HepG2 (cell line): ENCODE data around the gene SMNDC1. TPM values are rescaled to one million over a fixed set of nuclear protein-coding genes. Genes with fewer than 3 reads are reported as not detected.

Source experiments
- ATAC-seq: fragments of 200-7000 bp; cut with Tn5 transposase; 3 replicates; pipeline ENCODE4 v1.9.1; 2020; ENCODE audit warnings: mild to moderate bottlenecking, moderate library complexity
- Bru-seq: library from RNA; stranded (reverse); fragments of 400-500 nt; gene quantifications from one replicate; lab custom pipeline; 2021; lab: Mats Ljungman, UMichigan
- BruChase-seq, 2 experiments: library from RNA; stranded (reverse); fragments of 400-500 nt; gene quantifications; one replicate each; lab custom pipeline; 2021; lab: Mats Ljungman, UMichigan
- BruUV-seq: library from RNA; stranded (reverse); fragments of 400-500 nt; replicated peaks from 2 replicates; lab custom pipeline; 2021; lab: Mats Ljungman, UMichigan
- CTCF ChIA-PET: fragments of 300-600 bp; formaldehyde crosslinking; extraction: SDS; loops from one replicate; lab custom pipeline; 2021; ENCODE audit warnings: low total read pairs, inconsistent platforms, low intra/inter-chr PET ratio; lab: Yijun Ruan, JAX
- POLR2A ChIA-PET: fragments of 350-600 bp; sonication (Branson Sonifier 250); formaldehyde crosslinking; loops from one replicate; lab custom pipeline; 2020; ENCODE audit warnings: antibody characterized with exemption, inconsistent platforms; lab: Yijun Ruan, JAX
- DNase-seq: peaks from one replicate; pipeline ENCODE4 v3.0.0-alpha.2; 2015; ENCODE audit warnings: low spot score
- FAIRE-seq: peaks from 3 replicates; lab custom pipeline; 2011; peaks lifted over from hg19 to GRCh38; lab: Jason Lieb, UNC
- H2AFZ ChIP-seq: one replicate; pipeline ENCODE4 v1.6.1; 2011; ENCODE audit warnings: low read length, inconsistent platforms
- H3K27ac ChIP-seq: fragments of 300-600 bp; 3 replicates; pipeline ENCODE4 v1.8.0; 2011; ENCODE audit warnings: mixed run types, mild to moderate bottlenecking, mixed read lengths, low read length, inconsistent platforms; ENCODE audit not compliant: insufficient read depth; ENCODE audit errors: extremely low read length
- H3K27me3 ChIP-seq, 2 experiments: fragments of 200-600 bp in 1 of 2; 2 replicates in 1 of 2; 3 replicates in 1 of 2; pipeline versions ENCODE4 v1.6.0 to v1.8.0; 2011; ENCODE audit warnings: low read length in 2 of 2, mild to moderate bottlenecking in 2 of 2, moderate library complexity in 2 of 2, inconsistent platforms in 1 of 2; ENCODE audit not compliant: insufficient read depth in 2 of 2, control insufficient read depth in 1 of 2
- H3K36me3 ChIP-seq, 2 experiments: fragments of 200-600 bp in 1 of 2; replicated peaks in 1 of 2; 2 replicates in 1 of 2; 3 replicates in 1 of 2; pipeline versions ENCODE4 v1.5.1 to v1.8.0; 2011; ENCODE audit warnings: low read length in 2 of 2, inconsistent platforms in 1 of 2; ENCODE audit not compliant: insufficient read depth in 2 of 2, control insufficient read depth in 1 of 2
- H3K4me1 ChIP-seq: 2 replicates; pipeline ENCODE4 v1.5.1; 2012; ENCODE audit warnings: low read length, inconsistent platforms; ENCODE audit not compliant: insufficient read depth
- H3K4me2 ChIP-seq: 2 replicates; pipeline ENCODE4 v1.6.0; 2011; ENCODE audit warnings: low read depth, low read length, inconsistent platforms
- H3K4me3 ChIP-seq, 3 experiments: fragments of 200-600 bp in 1 of 3; sonication (generic), shearing (Covaris generic) in 1 of 3; replicated peaks in 1 of 3; 2 replicates each; pipeline ENCODE4 v1.5.1; 2011 to 2016; ENCODE audit warnings: low read length in 3 of 3, inconsistent platforms in 2 of 3, low read depth in 2 of 3, mild to moderate bottlenecking in 2 of 3, control low read depth in 1 of 3, mixed read lengths in 1 of 3; ENCODE audit not compliant: insufficient read depth in 1 of 3
- H3K79me2 ChIP-seq: one replicate; pipeline ENCODE4 v1.6.1; 2011; ENCODE audit warnings: low read length, inconsistent platforms; ENCODE audit not compliant: insufficient read depth
- H3K9ac ChIP-seq: 2 replicates; pipeline ENCODE4 v1.6.0; 2011; ENCODE audit warnings: mild to moderate bottlenecking, low read depth, low read length, inconsistent platforms; ENCODE audit not compliant: insufficient read depth
- H3K9me3 ChIP-seq: 2 replicates; pipeline ENCODE4 v1.5.1; 2012; ENCODE audit warnings: mild to moderate bottlenecking, low read length
- H4K20me1 ChIP-seq: 2 replicates; pipeline ENCODE4 v1.6.0; 2011; ENCODE audit warnings: inconsistent platforms, mild to moderate bottlenecking, low read length, moderate library complexity; ENCODE audit not compliant: insufficient read depth
- GZF1 ChIP-seq: sonication (generic); formaldehyde crosslinking; IDR thresholded peaks from 2 replicates; pipeline ENCODE4 v1.5.1; 2020; ENCODE audit warnings: mild to moderate bottlenecking, missing genetic modification reagents
- KAT8 ChIP-seq: IDR thresholded peaks from 2 replicates; pipeline ENCODE4 v1.6.1; 2016; ENCODE audit warnings: missing genetic modification reagents, missing compliant biosample characterization
- PCBP1 ChIP-seq: fragments of 200-400 bp; formaldehyde crosslinking; IDR thresholded peaks from 2 replicates; pipeline ENCODE4 v1.6.1; 2017; ENCODE audit warnings: mild to moderate bottlenecking, low read depth, low read length, borderline replicate concordance
- POLR2G ChIP-seq: fragments of 200-400 bp; formaldehyde crosslinking; IDR thresholded peaks from 2 replicates; pipeline ENCODE4 v1.6.1; 2018; ENCODE audit warnings: mild to moderate bottlenecking, low read depth, low read length, moderate library complexity
- SP1 ChIP-seq, 2 experiments: fragments of 450-650 bp in 1 of 2; sonication (generic) in 1 of 2; formaldehyde crosslinking in 1 of 2; IDR thresholded peaks; 2 replicates each; pipeline versions ENCODE4 v1.4.0 to v1.6.1; 2016 to 2020; ENCODE audit warnings: missing genetic modification reagents in 1 of 2
- TAF1 ChIP-seq: sonication (generic); formaldehyde crosslinking; IDR thresholded peaks from 2 replicates; pipeline ENCODE4 v1.4.0; 2020; ENCODE audit warnings: missing genetic modification reagents
- ZBTB40 ChIP-seq, 2 experiments: fragments of 450-650 bp in 1 of 2; sonication (generic) in 1 of 2; formaldehyde crosslinking in 1 of 2; IDR thresholded peaks; 2 replicates each; pipeline versions ENCODE4 v1.6.1 to v1.8.0; 2016 to 2022; ENCODE audit warnings: antibody characterized with exemption in 1 of 2, mild to moderate bottlenecking in 1 of 2, missing genetic modification reagents in 1 of 2
- ZNF460 ChIP-seq: sonication (generic); formaldehyde crosslinking; IDR thresholded peaks from 2 replicates; pipeline ENCODE4 v1.5.1; 2020; ENCODE audit warnings: missing genetic modification reagents, mild to moderate bottlenecking, borderline replicate concordance
- WGBS: methylation state at CpG from one replicate; pipeline ENCODE4 v1.1.6; 2017; ENCODE audit warnings: low lambda C conversion rate; 5-methylcytosine and 5-hydroxymethylcytosine counted together
- in situ Hi-C: cut with HindIII; loops from 2 replicates; pipeline ENCODE4 v1.10.0; 2017; ENCODE audit warnings: low pct_unique_long_range_greater_than_20kb; ENCODE audit not compliant: extremely low pct_ligation_motif_present
- intact Hi-C: fragments of 100-400 bp; cut with micrococcal nuclease; formaldehyde crosslinking; loops from one replicate; pipeline ENCODE4 v1.10.0; 2022; ENCODE audit not compliant: unreplicated experiment
- long read RNA-seq, 2 experiments: library from RNA in 1 of 2; library from polyadenylated mRNA in 1 of 2; stranded (forward) in 1 of 2; unstranded in 1 of 2; transcript quantifications; one replicate each; pipeline ENCODE4 v2.0.0, GENCODE V29; 2019 to 2022
- polyA minus RNA-seq, 3 experiments: library from RNA; depleted of rRNA, polyadenylated mRNA; stranded (reverse); fragments of >200 nt; gene quantifications; 2 replicates each; pipeline ENCODE4 v1.2.3, GENCODE V29; 2011; ENCODE audit warnings: low replicate concordance in 1 of 3
- polyA plus RNA-seq, 8 experiments: library from polyadenylated mRNA; depleted of rRNA in 3 of 8; stranded (reverse) in 7 of 8; unstranded in 1 of 8; fragments of >200 nt; fragmentation: Illumina TruSeq in 4 of 8; extraction: Trizol in 4 of 8; gene quantifications; 2 replicates each; pipeline versions ENCODE4 v1.2.1 to v1.2.3, GENCODE V29; 2011 to 2016; ENCODE audit warnings: low read depth in 4 of 8, missing spikeins in 1 of 8, mixed read lengths in 1 of 8; ENCODE audit not compliant: insufficient read depth in 1 of 8
- total RNA-seq, 5 experiments: library from RNA; depleted of rRNA; stranded (reverse); fragments of >200 nt; fragmentation: Illumina TruSeq; extraction: Trizol; gene quantifications; 2 replicates each; pipeline ENCODE4 v1.2.3, GENCODE V29; 2016; ENCODE audit warnings: low read depth in 1 of 5

Gene SMNDC1
- total RNA-seq (2016; rRNA removed; fragmentation: Illumina TruSeq; extraction: Trizol), result 8.9 and 15.3 TPM in 2 replicates
- total RNA-seq (2016; cell fraction: cytosol; rRNA removed; fragmentation: Illumina TruSeq; extraction: Trizol; ENCODE audit: low read depth), result 1.5 and 2.5 TPM in 2 replicates
- 9.3 and 15.3 TPM in 2 replicates for total RNA-seq (2016; cell fraction: insoluble cytoplasmic fraction; rRNA removed; fragmentation: Illumina TruSeq; extraction: Trizol)
- total RNA-seq (2016; cell fraction: membrane; rRNA removed; fragmentation: Illumina TruSeq; extraction: Trizol), result 4.9 and 5.5 TPM in 2 replicates
- total RNA-seq (2016; cell fraction: nucleus; rRNA removed; fragmentation: Illumina TruSeq; extraction: Trizol), result 20.1 and 21.4 TPM in 2 replicates
- 6.9 and 7.8 TPM in 2 replicates for polyA plus RNA-seq (2011; rRNA removed)
- 3.7 and 6.5 TPM in 2 replicates for polyA plus RNA-seq (2011; cell fraction: cytosol; rRNA removed)
- 5.7 and 5.8 TPM in 2 replicates for polyA plus RNA-seq (2011; cell fraction: nucleus; rRNA removed)
- polyA plus RNA-seq (2012), result 17.7 and 22.3 TPM in 2 replicates
- polyA plus RNA-seq (2016; cell fraction: cytosol; fragmentation: Illumina TruSeq; extraction: Trizol; ENCODE audit: low read depth), result 2.4 and 2.6 TPM in 2 replicates
- polyA plus RNA-seq (2016; cell fraction: insoluble cytoplasmic fraction; fragmentation: Illumina TruSeq; extraction: Trizol; ENCODE audit: low read depth), result 31.2 and 41.1 TPM in 2 replicates
- 5.8 and 6.7 TPM in 2 replicates for polyA plus RNA-seq (2016; cell fraction: membrane; fragmentation: Illumina TruSeq; extraction: Trizol; ENCODE audit: low read depth)
- 37.3 and 41.9 TPM in 2 replicates for polyA plus RNA-seq (2016; cell fraction: nucleus; fragmentation: Illumina TruSeq; extraction: Trizol; ENCODE audit: insufficient read depth, low read depth)
- 1.5 and 2.2 TPM in 2 replicates for polyA minus RNA-seq (2011; rRNA and poly(A)+ RNA removed; ENCODE audit: low replicate concordance)
- polyA minus RNA-seq (2011; cell fraction: cytosol; rRNA and poly(A)+ RNA removed), result 8.6 and 10.4 TPM in 2 replicates
- 30.1 and 30.3 TPM in 2 replicates for polyA minus RNA-seq (2011; cell fraction: nucleus; rRNA and poly(A)+ RNA removed)
- Bru-seq, nascent RNA, result percentile 95 among the genes with signal in this experiment
- percentile 95 among the genes with signal in this experiment for BruChase-seq, experiment 1, labeled RNA remaining after a 6-hour chase
- BruChase-seq, experiment 2, labeled RNA remaining after a 2-hour chase, result percentile 93 among the genes with signal in this experiment
- long read RNA-seq, experiment 1, full-length matches to known transcripts, result 12 of 14 reads
- long read RNA-seq, experiment 1, partial matches to known transcripts, result 0 of 14 reads
- long read RNA-seq, experiment 1, other reads (novel, unspliced or antisense), result 2 of 14 reads
- long read RNA-seq, experiment 2, full-length matches to known transcripts, result 16 of 49 reads
- long read RNA-seq, experiment 2, partial matches to known transcripts, result 2 of 49 reads
- long read RNA-seq, experiment 2, other reads (novel, unspliced or antisense), result 31 of 49 reads

GRCh38 chr10:110304780-110305421 is at the start of gene SMNDC1:
TSS of gene SMNDC1 (minus strand) at chr10:110304920. CDS start at chr10:110303587, 1,333 bp downstream.
- ChIA-PET POLR2A (interaction anchor here (0.7 to 1.5 kb wide), 18 partner anchors 9 to 300 kb away, joined by 3 to 9 read pairs (median 4); partner anchors contain the start of genes ADD3 and MXI1), CTCF (no interaction called here)
- no peaks in the 10 kb centered on the region for H3K9me3 ChIP-seq
- no TSS peak for BruUV-seq
- H3K4me1 ChIP-seq, result peaks cover 42% of the 10 kb centered on the region
- H4K20me1 ChIP-seq, result peaks cover 20% of the 10 kb centered on the region
- H3K4me2 ChIP-seq, result peak within 1 kb of the TSS; percentile 79
- ATAC-seq, result peak; percentile 94
- peak; percentile 73 for FAIRE-seq
- H3K27ac ChIP-seq, result peak within 1 kb of the TSS; percentile 85
- H3K27me3 ChIP-seq, result no peaks in the 10 kb centered on the region; a peak in 1 of 5 replicates
- peak within 1 kb of the TSS; percentile 78 for H2AFZ ChIP-seq
- in situ Hi-C loops, result no loop called here
- peak within 1 kb of the TSS; percentile 93 to 99 (median 98) for H3K4me3 ChIP-seq
- DNase-seq, result peak; percentile 97
- H3K36me3 ChIP-seq, result peaks cover 5 to 30% of the 10 kb centered on the region in 2 experiments; a peak in 4 of 5 replicates
- H3K79me2 ChIP-seq, result peaks cover 44% of the 10 kb centered on the region
- WGBS, result under 1% methylated on average over 41 of the region's 42 CpGs
- peak within 1 kb of the TSS; percentile 97 for H3K9ac ChIP-seq
- intact Hi-C loops, result no loop called here
- TF ChIP-seq PCBP1 (peak; percentile 61; the same call in 1 of the 2 replicates), POLR2G (peak; percentile 79), ZNF460 (CRISPR knock-in tag) (no peak), GZF1 (CRISPR knock-in tag) (no peak), TAF1 (CRISPR knock-in tag) (peak; percentile 77; the same call in 1 of the 2 replicates), KAT8 (CRISPR knock-in tag) (peak; percentile 88), SP1 (IDR thresholded peaks at IDR 0.05) (peak; percentile 83), SP1 (CRISPR knock-in tag; IDR thresholded peaks at IDR 0.05) (peak; percentile 70), ZBTB40 (IDR thresholded peaks at IDR 0.05) (no peak), ZBTB40 (CRISPR knock-in tag; IDR thresholded peaks at IDR 0.05) (no peak)
